H1 (cell line): ENCODE results near the gene EML4. TPM values are rescaled to one million over a fixed set of nuclear protein-coding genes. Genes with fewer than 3 reads are reported as not detected.

Experiments used
- CTCF ChIA-PET: fragments of 300-600 bp; sonication (Branson Sonifier 250); formaldehyde crosslinking; loops from one replicate; lab custom pipeline; 2021; ENCODE audit not compliant: partially characterized antibody; lab: Charles Lee
- POLR2A ChIA-PET: fragments of 300-600 bp; sonication (Branson Sonifier 250); formaldehyde crosslinking; loops from one replicate; lab custom pipeline; 2021; ENCODE audit warnings: inconsistent platforms; ENCODE audit not compliant: partially characterized antibody; lab: Charles Lee
- DNase-seq, 2 experiments: peaks; one replicate each; pipeline versions ENCODE4 v3.0.0 to v3.0.0-alpha.2; 2010 to 2022; ENCODE audit warnings: low spot score in 2 of 2, low read depth in 1 of 2, mixed read lengths in 1 of 2
- FAIRE-seq: peaks from 2 replicates; lab custom pipeline; 2011; peaks lifted over from hg19 to GRCh38; lab: Jason Lieb, UNC
- H2AFZ ChIP-seq: 2 replicates; pipeline ENCODE4 v1.8.1; 2012; ENCODE audit warnings: low read length, inconsistent platforms
- H2AK5ac ChIP-seq: 2 replicates; pipeline ENCODE4 v1.6.1; 2013; ENCODE audit warnings: low read depth, low read length
- H2BK120ac ChIP-seq: replicated peaks from 2 replicates; pipeline ENCODE3; 2013; ENCODE audit warnings: low read depth, low read length, inconsistent platforms
- H2BK12ac ChIP-seq: 2 replicates; pipeline ENCODE4 v1.6.1; 2013; ENCODE audit warnings: low read depth, low read length
- H2BK15ac ChIP-seq: 2 replicates; pipeline ENCODE4 v1.6.1; 2013; ENCODE audit warnings: low read length
- H2BK20ac ChIP-seq: 2 replicates; pipeline ENCODE4 v1.6.1; 2013; ENCODE audit warnings: low read length
- H2BK5ac ChIP-seq: 2 replicates; pipeline ENCODE4 v1.6.1; 2013; ENCODE audit warnings: low read depth, low read length
- H3K14ac ChIP-seq: 2 replicates; pipeline ENCODE4 v1.6.1; 2013; ENCODE audit warnings: inconsistent platforms; ENCODE audit not compliant: insufficient read length
- H3K18ac ChIP-seq: 2 replicates; pipeline ENCODE4 v1.6.1; 2013; ENCODE audit warnings: low read length; ENCODE audit errors: extremely low read depth
- H3K23ac ChIP-seq: 2 replicates; pipeline ENCODE4 v1.6.1; 2013; ENCODE audit warnings: inconsistent platforms; ENCODE audit not compliant: insufficient read length
- H3K23me2 ChIP-seq: 2 replicates; pipeline ENCODE4 v1.6.1; 2013; ENCODE audit warnings: low read depth, low read length
- H3K27ac ChIP-seq: 2 replicates; pipeline ENCODE4 v1.6.1; 2011; ENCODE audit warnings: low read depth, low read length, inconsistent platforms
- H3K27me3 ChIP-seq, 4 experiments: replicated peaks in 1 of 4; 1 replicate in 1 of 4; 2 replicates in 3 of 4; pipeline versions ENCODE4 v1.6.1 to v1.8.1; 2011 to 2013; ENCODE audit warnings: low read length in 3 of 4, mild to moderate bottlenecking in 3 of 4, inconsistent platforms in 2 of 4, mixed read lengths in 2 of 4, moderate library complexity in 1 of 4; ENCODE audit not compliant: control insufficient read depth in 3 of 4, insufficient read depth in 3 of 4; ENCODE audit errors: extremely low read depth in 1 of 4
- H3K36me3 ChIP-seq, 4 experiments: 2 replicates each; pipeline versions ENCODE4 v1.6.1 to v1.8.1; 2011 to 2013; ENCODE audit warnings: mild to moderate bottlenecking in 4 of 4, low read length in 3 of 4, moderate library complexity in 2 of 4, control low read depth in 1 of 4, inconsistent platforms in 1 of 4; ENCODE audit not compliant: insufficient read depth in 4 of 4, control insufficient read depth in 2 of 4
- H3K4ac ChIP-seq: replicated peaks from 2 replicates; pipeline ENCODE3; 2013; ENCODE audit warnings: low read length, low read depth, mixed read lengths, inconsistent platforms; ENCODE audit not compliant: insufficient read length
- H3K4me1 ChIP-seq, 4 experiments: replicated peaks in 1 of 4; 1 replicate in 1 of 4; 2 replicates in 3 of 4; pipeline versions ENCODE4 v1.6.1 to v1.8.1; 2011 to 2013; ENCODE audit warnings: low read length in 3 of 4, inconsistent platforms in 2 of 4, mixed read lengths in 1 of 4; ENCODE audit not compliant: insufficient read depth in 4 of 4, control insufficient read depth in 3 of 4
- H3K4me2 ChIP-seq, 2 experiments: 2 replicates each; pipeline versions ENCODE4 v1.6.1 to v1.8.1; 2011 to 2013; ENCODE audit warnings: low read depth in 2 of 2, low read length in 2 of 2, control low read depth in 1 of 2, inconsistent platforms in 1 of 2, mild to moderate bottlenecking in 1 of 2; ENCODE audit not compliant: insufficient read depth in 1 of 2
- H3K4me3 ChIP-seq, 4 experiments: fragments of 200-600, 300-600 bp in 1 of 4; sonication (generic), shearing (Covaris generic), sonication (Bioruptor Twin) in 1 of 4; 2 replicates each; pipeline versions ENCODE4 v1.5.1 to v1.8.1; 2011 to 2016; ENCODE audit warnings: low read length in 4 of 4, low read depth in 3 of 4, control low read depth in 2 of 4, inconsistent platforms in 2 of 4, mild to moderate bottlenecking in 2 of 4, mixed read lengths in 1 of 4, moderate library complexity in 1 of 4; ENCODE audit not compliant: insufficient read depth in 2 of 4; ENCODE audit errors: extremely low read depth in 1 of 4
- H3K56ac ChIP-seq: replicated peaks from 2 replicates; pipeline ENCODE3; 2013; ENCODE audit warnings: low read depth, mild to moderate bottlenecking, mixed read lengths, low read length, inconsistent platforms; ENCODE audit not compliant: insufficient read length
- H3K79me1 ChIP-seq: 2 replicates; pipeline ENCODE4 v1.6.1; 2013; ENCODE audit warnings: low read depth, low read length, control low read depth
- H3K79me2 ChIP-seq, 2 experiments: 2 replicates each; pipeline versions ENCODE4 v1.6.1 to v1.8.1; 2012 to 2013; ENCODE audit warnings: low read length in 2 of 2, mild to moderate bottlenecking in 2 of 2, inconsistent platforms in 1 of 2; ENCODE audit not compliant: insufficient read depth in 2 of 2, control insufficient read depth in 1 of 2
- H3K9ac ChIP-seq, 4 experiments: replicated peaks in 1 of 4; 1 replicate in 1 of 4; 2 replicates in 3 of 4; pipeline versions ENCODE4 v1.6.1 to v1.8.1; 2011 to 2013; ENCODE audit warnings: low read depth in 3 of 4, low read length in 3 of 4, control low read depth in 2 of 4, mild to moderate bottlenecking in 2 of 4, moderate library complexity in 2 of 4, inconsistent platforms in 1 of 4; ENCODE audit errors: extremely low read depth in 1 of 4
- H3K9me3 ChIP-seq, 2 experiments: 2 replicates each; pipeline versions ENCODE4 v1.6.1 to v1.8.1; 2012 to 2013; ENCODE audit warnings: mild to moderate bottlenecking in 2 of 2, moderate library complexity in 2 of 2, control low read depth in 1 of 2, inconsistent platforms in 1 of 2, low read depth in 1 of 2, low read length in 1 of 2, mixed read lengths in 1 of 2; ENCODE audit not compliant: insufficient read depth in 2 of 2
- H4K20me1 ChIP-seq, 2 experiments: replicated peaks in 1 of 2; 2 replicates each; pipeline versions ENCODE3 to v1.8.1; 2011 to 2013; ENCODE audit warnings: inconsistent platforms in 2 of 2, low read length in 2 of 2, mild to moderate bottlenecking in 1 of 2; ENCODE audit not compliant: insufficient read depth in 2 of 2, control insufficient read depth in 1 of 2
- H4K5ac ChIP-seq: 2 replicates; pipeline ENCODE4 v1.6.1; 2013; ENCODE audit warnings: low read length, low read depth, mixed read lengths, inconsistent platforms; ENCODE audit not compliant: insufficient read length
- H4K8ac ChIP-seq: 2 replicates; pipeline ENCODE4 v1.8.0; 2013; ENCODE audit warnings: mild to moderate bottlenecking, moderate library complexity, low read length, inconsistent platforms; ENCODE audit not compliant: insufficient read depth; ENCODE audit errors: extremely low read depth
- H4K91ac ChIP-seq: replicated peaks from 2 replicates; pipeline ENCODE3; 2013; ENCODE audit warnings: low read length, mixed read lengths, inconsistent platforms; ENCODE audit not compliant: insufficient read length
- KDM1A ChIP-seq: fragments of 200-600, 300-600 bp; sonication (generic); IDR thresholded peaks from 2 replicates; pipeline ENCODE4 v1.7.1; 2016; ENCODE audit warnings: mild to moderate bottlenecking, low read length, borderline replicate concordance
- RAD21 ChIP-seq, 2 experiments: IDR thresholded peaks in 1 of 2; conservative IDR thresholded peaks in 1 of 2; 2 replicates each; pipeline ENCODE4 v1.6.1; 2011; ENCODE audit warnings: low read depth in 2 of 2, low read length in 2 of 2, improper control_type of control experiment in 1 of 2, inconsistent platforms in 1 of 2, mild to moderate bottlenecking in 1 of 2, moderate library complexity in 1 of 2
- WGBS, 2 experiments: shearing (Covaris generic) in 1 of 2; methylation state at CpG; one replicate each; pipeline versions ENCODE4 v1.1.6 to v1.1.7; 2013 to 2015; ENCODE audit warnings: low lambda C conversion rate in 2 of 2, mixed read lengths in 2 of 2, inconsistent platforms in 1 of 2, low coverage in 1 of 2, missing lambda C conversion rate in 1 of 2; ENCODE audit not compliant: insufficient replicate concordance in 2 of 2, insufficient coverage in 1 of 2, insufficient read length in 1 of 2; ENCODE audit errors: extremely low coverage in 1 of 2, missing lambda C conversion rate in 1 of 2; 5-methylcytosine and 5-hydroxymethylcytosine counted together
- polyA plus RNA-seq, 7 experiments: library from polyadenylated mRNA; depleted of rRNA in 3 of 7; stranded (reverse) in 5 of 7; unstranded in 2 of 7; fragments of >200 nt in 5 of 7; fragments of 200-250 nt in 2 of 7; gene quantifications; 1 replicate in 5 of 7; 2 replicates in 1 of 7; 4 replicates in 1 of 7; pipeline versions ENCODE4 v1.2.1 to v1.2.3, GENCODE V29; 2011 to 2013; ENCODE audit warnings: missing spikeins in 2 of 7, mixed read lengths in 2 of 7
- total RNA-seq: library from RNA; stranded (reverse); fragmentation: NEBNext Ultra II Directional; extraction: Animal tissue kit (Norgen Biotek cat#: 25700); gene quantifications from 2 replicates; pipeline ENCODE4 v1.2.1, GENCODE V29; 2021

Gene EML4
- total and polyA plus RNA-seq, 2 of the 8 experiments (the other 6 are each of a cell fraction or from before 2014, with no cell fraction given): 50.1 to 104 TPM

GRCh38 chr2:42189235-42189566 lies 20.0 kb downstream of the EML4 start:
- Histone ChIP-seq H3K79me1 (no peaks in the 10 kb centered on the region), H4K8ac (no peak overlapping the region), H3K4me2 (no peak overlapping the region), H3K56ac (no peak overlapping the region), H2BK120ac (no peak overlapping the region), H3K4me3 (no peak overlapping the region), H2BK5ac (no peak overlapping the region), H3K4ac (no peak overlapping the region), H2BK20ac (no peak overlapping the region), H3K23me2 (no peaks in the 10 kb centered on the region), H3K4me1 (no peaks in the 10 kb centered on the region; a peak in 2 of 7 replicates), H3K27ac (no peak overlapping the region), H2BK12ac (no peak overlapping the region), H3K9ac (no peak overlapping the region), H3K36me3 (no peaks in the 10 kb centered on the region), H4K5ac (no peak overlapping the region), H3K23ac (no peak overlapping the region), H3K79me2 (peaks cover 0 to 91% of the 10 kb centered on the region in 2 experiments; a peak in 3 of 4 replicates), H3K9me3 (no peaks in the 10 kb centered on the region), H2AFZ (no peak overlapping the region), H3K27me3 (no peaks in the 10 kb centered on the region), H3K14ac (no peak overlapping the region), H4K20me1 (peaks cover 7% of the 10 kb centered on the region in 2 experiments), H2AK5ac (no peak overlapping the region), H2BK15ac (no peak overlapping the region), H4K91ac (no peak overlapping the region), H3K18ac (no peak overlapping the region)
- ChIA-PET POLR2A (interaction anchor here (1.1 kb wide), 1 partner anchor 9 kb away, joined by 3 read pairs; no protein-coding TSS in a partner anchor), CTCF (interaction anchor here (1.2 to 2.6 kb wide), 4 partner anchors 8 to 102 kb away, joined by 3 to 8 read pairs (median 5); no protein-coding TSS in a partner anchor)
- DNase-seq (no peak), FAIRE-seq (no peak)
- no peak for TF ChIP-seq RAD21 (IDR thresholded peaks at IDR 0.05 in 1 of 2, conservative IDR thresholded peaks at IDR 0.05 in 1 of 2; ENCODE audit: low read depth in 2 of 2, low read length in 2 of 2)
- no peak for TF ChIP-seq KDM1A
- 89% methylated on average over 2 of the region's 2 CpGs; no CpG with 5 or more reads in 1 of the 2 experiments for WGBS, 2 experiments
